ENCODE measurements around the gene SPATA13.

SPATA13 gene

GRCh38 chr13:24355103-24355502 lies 194.6 kb downstream of the SPATA13 start:
- H3K27ac ChIP-seq (ENCODE audit: low read depth, low read length): no peak overlapping the region
- H3K9me3 ChIP-seq (ENCODE audit: control insufficient read depth in 5 of 5, low read length in 5 of 5): peaks cover 0 to 4% (median 0%) of the 10 kb centered on the region in 5 donors
- no peaks in the 10 kb centered on the region for H3K36me3 ChIP-seq (ENCODE audit: control insufficient read depth in 5 of 5, insufficient read depth in 5 of 5, low read length in 5 of 5)
- H3K9ac ChIP-seq (ENCODE audit: low read length in 5 of 5): no peak overlapping the region
- no peaks in the 10 kb centered on the region for H3K4me1 ChIP-seq (ENCODE audit: control insufficient read depth in 5 of 5, insufficient read depth in 5 of 5, low read length in 5 of 5)
- peaks cover 0 to 2% (median 0%) of the 10 kb centered on the region in 5 donors for H3K27me3 ChIP-seq (ENCODE audit: control insufficient read depth in 5 of 5, insufficient read depth in 4 of 5, low read length in 5 of 5)
- H3K4me3 ChIP-seq (ENCODE audit: low read depth in 1 of 5, low read length in 5 of 5): no peak overlapping the region

- H3K4me1 ChIP-seq (ENCODE audit: control insufficient read depth in 5 of 5, insufficient read depth in 5 of 5, low read length in 5 of 5): no peaks in the 10 kb centered on the region
- peaks cover 0 to 2% (median 0%) of the 10 kb centered on the region in 5 donors for H3K27me3 ChIP-seq (ENCODE audit: control insufficient read depth in 5 of 5, insufficient read depth in 4 of 5, low read length in 5 of 5)
- peaks cover 0 to 4% (median 0%) of the 10 kb centered on the region in 5 donors for H3K9me3 ChIP-seq (ENCODE audit: control insufficient read depth in 5 of 5, low read length in 5 of 5)
- no peaks in the 10 kb centered on the region for H3K36me3 ChIP-seq (ENCODE audit: control insufficient read depth in 5 of 5, insufficient read depth in 5 of 5, low read length in 5 of 5)
- no peak overlapping the region for H3K27ac ChIP-seq (ENCODE audit: low read depth, low read length)
- no peak overlapping the region for H3K4me3 ChIP-seq (ENCODE audit: low read depth in 1 of 5, low read length in 5 of 5)
- H3K9ac ChIP-seq (ENCODE audit: low read length in 5 of 5): no peak overlapping the region
These were observed 195.8 kb downstream of the SPATA13 start for GRCh38 chr13:24356270-24356669.

All from subcutaneous abdominal adipose tissue (tissue), 5 donors.